ENCODE data around the gene PCP4. TPM values are rescaled to one million over a fixed set of nuclear protein-coding genes. Genes with fewer than 3 reads are reported as not detected.

The PCP4 gene
- total and polyA plus RNA-seq, 10 of the 15 experiments (the other 5 are each of a cell fraction or from before 2014, with no cell fraction given): not detected

DNA sequence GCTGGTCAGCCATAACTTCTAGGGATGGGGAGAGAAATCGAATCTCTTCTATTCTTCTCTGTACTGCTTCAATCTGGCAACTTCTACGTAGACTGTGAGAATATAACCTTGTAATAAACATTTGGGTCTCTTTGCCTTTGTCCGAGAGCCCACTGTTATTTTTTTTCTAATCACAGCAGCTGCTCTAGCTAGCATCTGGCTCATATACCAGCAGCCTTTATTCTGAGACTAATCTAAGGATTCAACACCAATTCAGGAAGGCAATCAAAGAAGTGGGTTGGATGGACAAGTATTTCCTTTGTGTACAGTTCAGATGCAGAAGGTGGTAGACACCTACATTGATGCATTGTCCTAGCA lies 15.6 kb downstream of the PCP4 start:
- CTCF ChIA-PET: no interaction called here

More for the DNA sequence above, 15.6 kb downstream of the PCP4 start:
- H3K4me2 ChIP-seq (ENCODE audit: control insufficient read depth, insufficient read depth): no peak overlapping the region
- no peaks in the 10 kb centered on the region for H3K79me2 ChIP-seq (ENCODE audit: control insufficient read depth, insufficient read depth, low read length)
- FAIRE-seq (no peak), ATAC-seq (no peak), DNase-seq (ENCODE audit: low read depth, low spot score) (no peak)
- in situ Hi-C loops (cut with MboI) (no loop called here), intact Hi-C loops (cut with micrococcal nuclease; ENCODE audit: unreplicated experiment) (no loop called here)
- no peaks in the 10 kb centered on the region for H3K36me3 ChIP-seq (ENCODE audit: control insufficient read depth in 2 of 2, insufficient read depth in 2 of 2, low read length in 1 of 2)
- no peak overlapping the region for H3K4me3 ChIP-seq
- H3K4me1 ChIP-seq (ENCODE audit: control insufficient read depth, insufficient read depth, low read length): no peaks in the 10 kb centered on the region
- 1% methylated on average over 3 of the region's 3 CpGs for WGBS (ENCODE audit: insufficient coverage, insufficient replicate concordance, low lambda C conversion rate, missing lambda C conversion rate)
- H4K20me1 ChIP-seq (ENCODE audit: control insufficient read depth, insufficient read depth): no peaks in the 10 kb centered on the region
- ChIA-PET POLR2A (no interaction called here), SMC1A (ENCODE audit: uncharacterized antibody, unreplicated experiment) (no interaction called here), RAD21 (ENCODE audit: unreplicated experiment) (no interaction called here)
- no peaks in the 10 kb centered on the region; the same call in 2 of the 3 replicates for H3K9me3 ChIP-seq (replicated peaks; ENCODE audit: control insufficient read depth, insufficient read depth, low read length)
- no peak overlapping the region for H3K9ac ChIP-seq (ENCODE audit: control insufficient read depth, insufficient read depth, low read length)
- H3K27ac ChIP-seq (ENCODE audit: control insufficient read depth, insufficient read depth): no peak overlapping the region
- no peaks in the 10 kb centered on the region for H3K27me3 ChIP-seq (replicated peaks in 1 of 2; ENCODE audit: control insufficient read depth in 2 of 2, insufficient read depth in 2 of 2, low read length in 1 of 2)
- no TSS peak for BruUV-seq (replicated peaks)
- H2AFZ ChIP-seq (ENCODE audit: control insufficient read depth, low read depth, low read length): no peak overlapping the region
- no peak for TF ChIP-seq EGR1 (IDR thresholded peaks at IDR 0.05; ENCODE audit: borderline replicate concordance in 1 of 2, low read depth in 2 of 2, low read length in 2 of 2)
- no peak for TF ChIP-seq IKZF2 (IDR thresholded peaks at IDR 0.05)
- no peak for TF ChIP-seq ZZZ3 (IDR thresholded peaks at IDR 0.05; ENCODE audit: control insufficient read depth, insufficient read length, low read depth)
- no peak for TF ChIP-seq SP1 (IDR thresholded peaks at IDR 0.05; ENCODE audit: low read depth, low read length)
- TF ChIP-seq POLR2AphosphoS2 (IDR thresholded peaks at IDR 0.05; ENCODE audit: low read depth, low read length): no peak
- TF ChIP-seq PAX8 (IDR thresholded peaks at IDR 0.05): no peak
- no peak for TF ChIP-seq FOXK2 (IDR thresholded peaks at IDR 0.05)
- no peak for TF ChIP-seq EZH2 (IDR thresholded peaks at IDR 0.05; ENCODE audit: borderline replicate concordance, control insufficient read depth, low read depth, low read length)
- TF ChIP-seq BRCA1 (IDR thresholded peaks at IDR 0.05; ENCODE audit: low read depth, low read length): no peak
- TF ChIP-seq, protein P1, sequence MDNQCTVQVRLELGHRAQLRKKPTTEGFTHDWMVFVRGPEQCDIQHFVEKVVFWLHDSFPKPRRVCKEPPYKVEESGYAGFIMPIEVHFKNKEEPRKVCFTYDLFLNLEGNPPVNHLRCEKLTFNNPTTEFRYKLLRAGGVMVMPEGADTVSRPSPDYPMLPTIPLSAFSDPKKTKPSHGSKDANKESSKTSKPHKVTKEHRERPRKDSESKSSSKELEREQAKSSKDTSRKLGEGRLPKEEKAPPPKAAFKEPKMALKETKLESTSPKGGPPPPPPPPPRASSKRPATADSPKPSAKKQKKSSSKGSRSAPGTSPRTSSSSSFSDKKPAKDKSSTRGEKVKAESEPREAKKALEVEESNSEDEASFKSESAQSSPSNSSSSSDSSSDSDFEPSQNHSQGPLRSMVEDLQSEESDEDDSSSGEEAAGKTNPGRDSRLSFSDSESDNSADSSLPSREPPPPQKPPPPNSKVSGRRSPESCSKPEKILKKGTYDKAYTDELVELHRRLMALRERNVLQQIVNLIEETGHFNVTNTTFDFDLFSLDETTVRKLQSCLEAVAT (IDR thresholded peaks at IDR 0.05): no peak
